SJSA1 (cell line): ENCODE data around the gene PSMC1. TPM values are rescaled to one million over a fixed set of nuclear protein-coding genes. Genes with fewer than 3 reads are reported as not detected.

ENCODE experiments used
- DNase-seq, 2 experiments: peaks; one replicate each; pipeline ENCODE4 v3.0.0-alpha.2; 2015 to 2020; ENCODE audit warnings: low spot score in 2 of 2, low read depth in 1 of 2
- H3K27ac ChIP-seq: fragments of 250-450 bp; sonication (Bioruptor Pico); 2 replicates; pipeline ENCODE4 v1.5.1; 2020; ENCODE audit warnings: mild to moderate bottlenecking, moderate library complexity
- H3K27me3 ChIP-seq: fragments of 250-450 bp; sonication (Bioruptor Pico); replicated peaks from 2 replicates; pipeline ENCODE4 v1.5.1; 2020; ENCODE audit warnings: mild to moderate bottlenecking, moderate library complexity
- H3K36me3 ChIP-seq: fragments of 250-450 bp; sonication (Bioruptor Pico); 2 replicates; pipeline ENCODE4 v1.5.1; 2020; ENCODE audit warnings: mild to moderate bottlenecking
- H3K4me1 ChIP-seq: fragments of 250-450 bp; sonication (Bioruptor Pico); replicated peaks from 2 replicates; pipeline ENCODE4 v1.6.1; 2021; ENCODE audit warnings: mild to moderate bottlenecking
- H3K4me3 ChIP-seq: fragments of 250-450 bp; sonication (Bioruptor Pico); 2 replicates; pipeline ENCODE4 v1.5.1; 2020; ENCODE audit warnings: mild to moderate bottlenecking
- H3K9me3 ChIP-seq: fragments of 250-450 bp; sonication (Bioruptor Pico); replicated peaks from 2 replicates; pipeline ENCODE4 v1.5.1; 2020; ENCODE audit warnings: mild to moderate bottlenecking
- total RNA-seq: library from RNA; depleted of rRNA; stranded (reverse); fragments of >200 nt; shearing (Covaris generic); gene quantifications from 2 replicates; pipeline ENCODE4 v1.2.3, GENCODE V29; 2014

PSMC1 gene
- total RNA-seq, 1 experiment from 2014 or later: 401 TPM

DNA sequence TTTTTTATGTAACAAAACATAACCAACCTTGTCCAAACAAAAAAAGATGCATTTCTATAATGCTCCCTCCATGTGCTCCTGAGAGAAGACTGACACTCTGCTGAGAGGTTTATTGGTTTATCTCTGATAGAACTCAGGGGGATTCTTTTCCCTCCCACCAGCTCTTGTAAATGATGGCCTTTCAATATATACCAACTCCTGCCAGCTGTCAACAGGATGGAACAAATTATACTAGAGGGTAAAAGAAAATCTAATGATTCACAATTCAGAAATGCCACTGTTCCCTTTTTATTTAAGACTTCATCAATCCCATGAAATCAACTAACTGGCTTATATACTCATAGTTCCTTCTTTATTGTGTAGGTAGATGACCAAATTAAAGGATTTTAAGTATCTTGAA is 25.4 kb downstream of the PSMC1 start:
- H3K27ac ChIP-seq: peak overlapping the region; percentile 59
- H3K36me3 ChIP-seq: peaks cover 33% of the 10 kb centered on the region
- H3K4me3 ChIP-seq: no peak overlapping the region
- H3K4me1 ChIP-seq: peaks cover 27% of the 10 kb centered on the region
- no peaks in the 10 kb centered on the region for H3K27me3 ChIP-seq
- H3K9me3 ChIP-seq: no peaks in the 10 kb centered on the region
- no peak for DNase-seq

DNA sequence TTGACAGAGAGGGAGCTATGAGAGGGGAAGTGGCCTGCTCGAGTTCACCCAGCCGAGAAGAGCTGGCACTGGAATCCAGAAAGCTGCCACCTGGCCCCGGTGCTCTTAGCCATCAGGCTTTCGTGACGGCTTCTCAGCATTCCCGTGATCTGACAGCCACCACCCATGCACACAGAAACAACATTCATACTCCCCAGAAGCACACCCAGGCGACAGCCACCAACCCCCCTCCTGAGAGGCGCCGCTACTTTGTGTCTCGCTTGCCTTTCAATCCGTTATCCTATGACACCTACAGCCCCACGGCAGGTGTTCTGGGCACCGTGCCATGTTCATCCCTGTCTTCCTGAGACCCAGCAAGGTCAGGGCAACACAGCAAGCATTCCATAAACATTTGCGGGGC is 31.4 kb downstream of the PSMC1 start:
- no peaks in the 10 kb centered on the region for H3K27me3 ChIP-seq
- H3K4me3 ChIP-seq: no peak overlapping the region
- no peak overlapping the region for H3K27ac ChIP-seq
- H3K36me3 ChIP-seq: peaks cover 43% of the 10 kb centered on the region
- H3K4me1 ChIP-seq: no peaks in the 10 kb centered on the region
- no peak for DNase-seq
- no peaks in the 10 kb centered on the region for H3K9me3 ChIP-seq

DNA sequence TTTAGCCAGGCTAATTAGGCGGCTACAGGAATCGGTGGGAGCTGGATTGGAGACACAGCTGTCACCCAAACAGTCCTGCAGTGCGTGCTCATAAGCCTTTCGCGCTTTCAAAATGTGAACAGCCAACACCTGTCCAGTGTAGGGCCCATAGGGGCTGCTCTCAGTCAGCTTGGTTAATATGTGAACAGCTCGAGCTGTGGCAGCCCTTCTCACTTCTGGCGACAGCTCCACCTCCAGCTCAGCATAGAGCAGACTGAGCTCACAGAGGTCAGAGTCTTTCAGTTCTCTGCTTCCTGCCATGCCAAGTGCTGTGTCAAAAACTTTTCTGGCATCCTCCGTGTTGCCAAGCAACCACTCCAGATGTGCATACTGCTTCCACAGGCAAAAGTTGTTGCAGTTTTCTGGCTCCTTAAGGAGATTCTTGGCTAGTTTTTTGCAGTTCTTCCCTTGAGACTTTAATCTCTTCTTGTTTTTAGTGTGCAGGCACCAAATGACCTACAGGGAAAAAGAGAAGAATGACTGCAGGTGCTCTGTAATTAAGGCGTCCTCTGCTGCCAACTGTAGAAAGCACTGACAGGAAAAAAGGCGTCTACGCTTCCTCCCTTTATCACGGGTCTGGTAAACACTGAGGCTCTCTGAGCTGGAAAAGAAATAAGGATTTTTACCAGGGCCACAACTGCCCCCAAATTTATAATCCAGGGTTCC is 32.5 kb downstream of the PSMC1 start:
- DNase-seq: no peak
- Histone ChIP-seq H3K27ac (no peak overlapping the region), H3K36me3 (peaks cover 43% of the 10 kb centered on the region), H3K4me3 (no peak overlapping the region), H3K9me3 (no peaks in the 10 kb centered on the region), H3K4me1 (no peaks in the 10 kb centered on the region), H3K27me3 (no peaks in the 10 kb centered on the region)

GRCh38 chr14:90290337-90291011 is 34.1 kb downstream of the PSMC1 start:
- Histone ChIP-seq H3K27me3 (no peaks in the 10 kb centered on the region), H3K27ac (no peak overlapping the region), H3K36me3 (peaks cover 42% of the 10 kb centered on the region), H3K4me1 (no peaks in the 10 kb centered on the region), H3K4me3 (no peak overlapping the region), H3K9me3 (no peaks in the 10 kb centered on the region)
- DNase-seq: no peak

GRCh38 chr14:90291699-90292098 is 35.3 kb downstream of the PSMC1 start:
- H3K4me3 ChIP-seq: no peak overlapping the region
- no peak for DNase-seq
- H3K9me3 ChIP-seq: no peaks in the 10 kb centered on the region
- peaks cover 9% of the 10 kb centered on the region for H3K4me1 ChIP-seq
- no peak overlapping the region for H3K27ac ChIP-seq
- H3K27me3 ChIP-seq: no peaks in the 10 kb centered on the region
- H3K36me3 ChIP-seq: peaks cover 43% of the 10 kb centered on the region

- Histone ChIP-seq H3K9me3 (no peaks in the 10 kb centered on the region), H3K27me3 (no peaks in the 10 kb centered on the region), H3K36me3 (peaks cover 39% of the 10 kb centered on the region), H3K27ac (no peak overlapping the region), H3K4me1 (peaks cover 9% of the 10 kb centered on the region), H3K4me3 (no peak overlapping the region)
- no peak for DNase-seq
Measured at GRCh38 chr14:90293766-90294730, 37.7 kb downstream of the PSMC1 start.

GRCh38 chr14:90294872-90295271 is 38.5 kb downstream of the PSMC1 start:
- no peak for DNase-seq
- Histone ChIP-seq H3K36me3 (peaks cover 30% of the 10 kb centered on the region), H3K27ac (no peak overlapping the region), H3K9me3 (no peaks in the 10 kb centered on the region), H3K4me3 (no peak overlapping the region), H3K27me3 (no peaks in the 10 kb centered on the region), H3K4me1 (peaks cover 9% of the 10 kb centered on the region)

GRCh38 chr14:90295870-90296516 is 39.6 kb downstream of the PSMC1 start:
- Histone ChIP-seq H3K36me3 (peaks cover 25% of the 10 kb centered on the region), H3K4me3 (no peak overlapping the region), H3K9me3 (no peaks in the 10 kb centered on the region), H3K27ac (no peak overlapping the region), H3K4me1 (peaks cover 9% of the 10 kb centered on the region), H3K27me3 (no peaks in the 10 kb centered on the region)
- no peak for DNase-seq

GRCh38 chr14:90296641-90297040 is 40.3 kb downstream of the PSMC1 start:
- Histone ChIP-seq H3K27ac (no peak overlapping the region), H3K36me3 (peaks cover 24% of the 10 kb centered on the region), H3K4me1 (peaks cover 9% of the 10 kb centered on the region), H3K4me3 (no peak overlapping the region), H3K27me3 (no peaks in the 10 kb centered on the region), H3K9me3 (no peaks in the 10 kb centered on the region)
- no peak for DNase-seq

DNA sequence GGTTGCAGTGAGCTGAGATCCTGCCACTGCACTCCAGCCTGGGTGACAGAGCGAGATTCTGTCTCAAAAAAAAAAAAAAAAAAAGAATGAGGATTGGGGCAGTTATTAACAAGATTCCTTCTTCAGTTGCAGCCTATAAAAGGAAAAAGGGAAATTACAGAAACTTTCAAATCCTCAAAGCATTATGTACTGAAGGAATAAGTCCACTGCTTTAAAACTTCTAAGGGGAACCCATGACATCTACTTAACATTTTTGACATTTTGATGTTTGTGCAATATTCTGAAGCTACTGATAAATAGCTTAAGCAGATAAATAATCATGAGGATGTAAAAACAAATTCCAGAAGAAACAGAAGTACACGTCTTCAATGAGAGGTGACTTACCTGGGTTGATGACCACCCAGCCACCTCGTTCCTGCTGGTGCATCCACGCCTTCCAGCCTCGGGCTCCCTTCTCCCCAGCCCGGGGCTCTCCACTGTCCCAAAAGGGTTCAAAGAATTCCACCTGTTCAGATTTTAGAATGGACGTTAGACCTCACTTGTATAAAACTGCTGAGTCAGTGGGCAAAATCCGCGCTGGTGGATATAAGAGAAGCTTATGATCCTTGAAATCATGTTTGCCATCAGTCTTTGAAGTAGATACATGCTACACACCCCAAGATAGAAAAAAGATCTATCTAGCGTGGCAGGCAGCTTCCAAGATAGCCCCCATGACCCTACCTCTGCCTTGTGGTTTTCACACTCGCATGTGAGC is 41.7 kb downstream of the PSMC1 start:
- H3K9me3 ChIP-seq: no peaks in the 10 kb centered on the region
- no peak for DNase-seq
- H3K27me3 ChIP-seq: no peaks in the 10 kb centered on the region
- no peak overlapping the region for H3K4me3 ChIP-seq
- H3K4me1 ChIP-seq: peaks cover 9% of the 10 kb centered on the region
- H3K36me3 ChIP-seq: peaks cover 20% of the 10 kb centered on the region
- no peak overlapping the region for H3K27ac ChIP-seq

DNA sequence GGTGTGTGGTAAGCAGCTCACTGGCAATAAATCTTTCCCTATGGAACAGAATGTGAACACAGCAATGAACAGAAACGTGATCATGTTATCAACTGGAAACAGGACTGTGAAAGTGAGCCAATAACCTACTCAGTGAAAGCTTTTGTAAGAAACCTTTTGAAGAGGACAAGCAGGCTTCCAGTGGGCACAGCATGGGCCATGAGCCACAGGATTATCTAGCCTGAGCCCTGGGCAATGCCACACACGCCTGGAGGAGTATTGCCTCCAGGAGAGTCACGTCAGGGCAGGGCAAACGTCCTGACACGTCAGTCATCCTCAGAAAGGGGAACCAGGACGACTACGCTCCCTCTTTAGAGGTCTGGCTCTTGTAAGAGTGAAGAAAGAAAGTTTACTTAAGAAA is 43.1 kb downstream of the PSMC1 start:
- H3K27me3 ChIP-seq: no peaks in the 10 kb centered on the region
- no peak overlapping the region for H3K27ac ChIP-seq
- H3K4me3 ChIP-seq: no peak overlapping the region
- H3K36me3 ChIP-seq: peaks cover 33% of the 10 kb centered on the region
- no peaks in the 10 kb centered on the region for H3K9me3 ChIP-seq
- DNase-seq: no peak
- peaks cover 9% of the 10 kb centered on the region for H3K4me1 ChIP-seq

GRCh38 chr14:90300611-90301047 is 44.3 kb downstream of the PSMC1 start:
- Histone ChIP-seq H3K9me3 (no peaks in the 10 kb centered on the region), H3K27me3 (no peaks in the 10 kb centered on the region)
- DNase-seq: no peak

GRCh38 chr14:90301122-90301521 is 44.8 kb downstream of the PSMC1 start:
- no peaks in the 10 kb centered on the region for H3K27me3 ChIP-seq
- peaks cover 33% of the 10 kb centered on the region for H3K36me3 ChIP-seq
- peaks cover 6% of the 10 kb centered on the region for H3K4me1 ChIP-seq
- no peak overlapping the region for H3K27ac ChIP-seq
- no peak overlapping the region for H3K4me3 ChIP-seq
- no peaks in the 10 kb centered on the region for H3K9me3 ChIP-seq
- DNase-seq: no peak

More at GRCh38 chr14:90300611-90301047, 44.3 kb downstream of the PSMC1 start:
- Histone ChIP-seq H3K27ac (no peak overlapping the region), H3K36me3 (peaks cover 34% of the 10 kb centered on the region), H3K4me1 (peaks cover 9% of the 10 kb centered on the region), H3K4me3 (no peak overlapping the region)
